ENCODE results near the gene PKDCC.

Gene PKDCC

GRCh38 chr2:42089340-42089925, 41.6 kb downstream of the PKDCC start:
- no peaks in the 10 kb centered on the region for H3K36me3 ChIP-seq (ENCODE audit: control insufficient read depth, insufficient read depth, low read length)
- TF ChIP-seq, protein P1, sequence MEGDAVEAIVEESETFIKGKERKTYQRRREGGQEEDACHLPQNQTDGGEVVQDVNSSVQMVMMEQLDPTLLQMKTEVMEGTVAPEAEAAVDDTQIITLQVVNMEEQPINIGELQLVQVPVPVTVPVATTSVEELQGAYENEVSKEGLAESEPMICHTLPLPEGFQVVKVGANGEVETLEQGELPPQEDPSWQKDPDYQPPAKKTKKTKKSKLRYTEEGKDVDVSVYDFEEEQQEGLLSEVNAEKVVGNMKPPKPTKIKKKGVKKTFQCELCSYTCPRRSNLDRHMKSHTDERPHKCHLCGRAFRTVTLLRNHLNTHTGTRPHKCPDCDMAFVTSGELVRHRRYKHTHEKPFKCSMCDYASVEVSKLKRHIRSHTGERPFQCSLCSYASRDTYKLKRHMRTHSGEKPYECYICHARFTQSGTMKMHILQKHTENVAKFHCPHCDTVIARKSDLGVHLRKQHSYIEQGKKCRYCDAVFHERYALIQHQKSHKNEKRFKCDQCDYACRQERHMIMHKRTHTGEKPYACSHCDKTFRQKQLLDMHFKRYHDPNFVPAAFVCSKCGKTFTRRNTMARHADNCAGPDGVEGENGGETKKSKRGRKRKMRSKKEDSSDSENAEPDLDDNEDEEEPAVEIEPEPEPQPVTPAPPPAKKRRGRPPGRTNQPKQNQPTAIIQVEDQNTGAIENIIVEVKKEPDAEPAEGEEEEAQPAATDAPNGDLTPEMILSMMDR (IDR thresholded peaks at IDR 0.05; ENCODE audit: insufficient read depth, low read length, poor library complexity, severe bottlenecking), result peak; percentile 83
- H3K4me3 ChIP-seq (replicated peaks; ENCODE audit: low read depth, low read length), result no peak overlapping the region
- no peaks in the 10 kb centered on the region; the same call in none of the 2 replicates for H3K27me3 ChIP-seq (replicated peaks; ENCODE audit: control insufficient read depth, insufficient read depth, low read length)
- DNase-seq (ENCODE audit: extremely low read depth, insufficient read length), result peak; percentile 31

- TF ChIP-seq, protein P1 (IDR thresholded peaks at IDR 0.05; ENCODE audit: insufficient read depth, low read length, poor library complexity, severe bottlenecking), result no peak
- Histone ChIP-seq H3K27me3 (replicated peaks; ENCODE audit: control insufficient read depth, insufficient read depth, low read length) (no peaks in the 10 kb centered on the region; the same call in none of the 2 replicates), H3K36me3 (ENCODE audit: control insufficient read depth, insufficient read depth, low read length) (no peaks in the 10 kb centered on the region), H3K4me3 (replicated peaks; ENCODE audit: low read depth, low read length) (no peak overlapping the region)
- DNase-seq (ENCODE audit: extremely low read depth, insufficient read length), result no peak
Measured at GRCh38 chr2:42090216-42090615, 42.4 kb downstream of the PKDCC start.

DNA sequence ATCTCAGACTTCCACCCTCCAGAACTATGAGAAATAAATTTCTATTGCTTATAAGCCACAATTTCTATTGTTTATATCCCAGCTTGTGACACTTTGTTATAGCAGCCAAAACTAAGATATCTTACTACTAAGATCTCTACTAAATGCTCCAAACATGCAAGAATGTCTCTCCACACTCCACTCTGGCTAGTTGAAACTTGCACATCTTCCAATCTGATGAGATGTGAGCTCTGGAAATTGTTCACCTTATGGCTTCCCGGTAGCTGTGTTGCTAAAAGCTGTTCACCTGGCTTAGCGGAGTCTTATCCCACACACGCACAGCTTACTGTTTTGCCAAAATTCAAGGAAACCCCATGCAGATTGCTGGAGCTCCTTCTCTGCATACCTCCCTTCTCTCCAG, 43.9 kb downstream of the PKDCC start:
- TF ChIP-seq, protein P1 (IDR thresholded peaks at IDR 0.05; ENCODE audit: insufficient read depth, low read length, poor library complexity, severe bottlenecking), result no peak
- DNase-seq (ENCODE audit: extremely low read depth, insufficient read length), result no peak
- no peaks in the 10 kb centered on the region; the same call in none of the 2 replicates for H3K27me3 ChIP-seq (replicated peaks; ENCODE audit: control insufficient read depth, insufficient read depth, low read length)
- H3K36me3 ChIP-seq (ENCODE audit: control insufficient read depth, insufficient read depth, low read length), result no peaks in the 10 kb centered on the region
- H3K4me3 ChIP-seq (replicated peaks; ENCODE audit: low read depth, low read length), result no peak overlapping the region

DNA sequence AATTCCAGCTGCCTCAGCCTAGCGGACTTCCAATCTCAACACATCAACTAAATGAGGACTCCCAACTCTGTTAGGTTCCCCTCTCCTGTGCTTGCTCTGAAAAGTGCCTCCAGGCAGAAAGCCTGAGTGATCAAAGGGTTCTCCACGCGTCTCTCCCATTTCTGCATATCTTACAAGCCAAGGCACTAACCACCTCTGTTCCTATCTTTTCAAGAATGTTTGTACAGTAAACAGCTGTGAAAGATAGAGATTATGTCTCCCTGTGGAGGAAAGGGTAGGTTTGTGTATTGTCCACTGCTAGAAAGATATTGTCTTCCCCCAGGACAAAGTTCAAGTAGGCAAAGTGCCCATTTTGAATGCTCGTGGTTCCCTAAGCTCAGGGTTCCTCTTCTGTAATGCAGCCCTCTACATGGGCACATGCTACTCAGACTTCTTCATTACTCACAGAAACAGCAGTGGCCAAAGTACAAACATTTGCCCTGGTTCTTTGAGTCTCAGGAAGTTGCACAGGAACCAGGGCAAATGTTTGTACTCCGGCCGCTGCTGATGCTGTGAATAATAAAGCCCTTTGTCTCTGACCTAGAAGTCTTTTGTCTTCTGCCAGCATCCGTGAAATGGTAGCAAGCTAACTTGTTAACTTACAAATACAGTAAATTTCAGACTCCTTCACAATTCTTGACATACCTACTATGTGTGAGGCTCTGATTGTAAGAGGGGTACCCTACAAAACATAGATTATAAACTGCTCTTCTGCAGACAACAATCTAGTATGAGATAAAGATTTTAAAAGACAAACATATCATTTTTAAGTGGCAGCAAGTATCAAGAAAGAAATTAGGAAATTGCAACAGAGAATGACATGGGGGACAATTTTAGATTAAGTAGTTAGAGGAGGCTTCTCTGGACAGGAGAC, 44.5 kb downstream of the PKDCC start:
- DNase-seq (ENCODE audit: extremely low read depth, insufficient read length), result no peak
- Histone ChIP-seq H3K4me3 (replicated peaks; ENCODE audit: low read depth, low read length) (no peak overlapping the region), H3K27me3 (replicated peaks; ENCODE audit: control insufficient read depth, insufficient read depth, low read length) (no peaks in the 10 kb centered on the region; the same call in none of the 2 replicates)

DNA sequence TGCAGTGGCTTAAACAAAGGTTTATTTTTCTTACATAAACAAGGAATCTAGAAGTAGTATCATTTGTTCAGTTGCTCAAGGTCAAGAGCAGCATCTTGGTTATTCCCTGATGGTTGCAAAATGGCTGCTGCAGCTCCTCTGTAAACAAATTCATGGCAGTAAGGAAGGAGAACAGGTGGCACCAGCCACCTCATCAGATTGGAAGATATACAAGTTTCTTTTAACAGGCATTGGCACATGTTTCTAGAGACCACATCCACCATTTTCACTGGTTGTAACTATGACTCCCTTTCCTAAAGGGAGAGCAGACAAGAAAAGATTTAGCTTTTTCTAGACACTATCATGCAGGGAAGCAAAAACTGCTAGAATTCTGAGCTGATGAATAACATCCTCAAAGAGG, 46.3 kb downstream of the PKDCC start:
- H3K36me3 ChIP-seq (ENCODE audit: control insufficient read depth, insufficient read depth, low read length), result no peaks in the 10 kb centered on the region
- H3K27me3 ChIP-seq (replicated peaks; ENCODE audit: control insufficient read depth, insufficient read depth, low read length), result no peaks in the 10 kb centered on the region; the same call in none of the 2 replicates
- TF ChIP-seq, protein P1 (IDR thresholded peaks at IDR 0.05; ENCODE audit: insufficient read depth, low read length, poor library complexity, severe bottlenecking), result no peak
- H3K4me3 ChIP-seq (replicated peaks; ENCODE audit: low read depth, low read length), result no peak overlapping the region
- no peak for DNase-seq (ENCODE audit: extremely low read depth, insufficient read length)

More for the DNA sequence above, 44.5 kb downstream of the PKDCC start:
- no peaks in the 10 kb centered on the region for H3K36me3 ChIP-seq (ENCODE audit: control insufficient read depth, insufficient read depth, low read length)
- TF ChIP-seq, protein P1 (IDR thresholded peaks at IDR 0.05; ENCODE audit: insufficient read depth, low read length, poor library complexity, severe bottlenecking), result no peak
